Type B pancreatic cell (in vitro differentiated cells): ENCODE measurements around the gene TMEM219. TPM values are rescaled to one million over a fixed set of nuclear protein-coding genes. Genes with fewer than 3 reads are reported as not detected.
"Not testable (repeated sequence)": the region's sequence is repeated elsewhere in the genome, so short reads cannot be mapped to it uniquely, and the experiment has no call there.

Experiments
- DNase-seq: peaks from one replicate; pipeline ENCODE4 v3.0.0; 2021; ENCODE audit warnings: mixed read lengths; ENCODE audit not compliant: unreplicated experiment; ENCODE audit errors: extremely low spot score
- H3K27ac Mint-ChIP-seq: 2 replicates; pipeline ENCODE4 v1.8.0; 2021; ENCODE audit warnings: mild to moderate bottlenecking, mixed read lengths
- H3K27me3 Mint-ChIP-seq: 2 replicates; pipeline ENCODE4 v1.8.0; 2021; ENCODE audit warnings: mixed read lengths
- H3K36me3 Mint-ChIP-seq: 2 replicates; pipeline ENCODE4 v1.8.0; 2021; ENCODE audit warnings: mixed read lengths
- H3K4me1 Mint-ChIP-seq: one replicate; pipeline ENCODE4 v1.8.0; 2021; ENCODE audit warnings: mixed read lengths; ENCODE audit not compliant: unreplicated experiment
- H3K4me3 Mint-ChIP-seq: 2 replicates; pipeline ENCODE4 v1.8.0; 2021; ENCODE audit warnings: mild to moderate bottlenecking, mixed read lengths
- H3K9me3 Mint-ChIP-seq: 2 replicates; pipeline ENCODE4 v1.8.0; 2021; ENCODE audit warnings: mixed read lengths
- total RNA-seq: library from RNA; stranded (reverse); gene quantifications from 2 replicates; pipeline ENCODE4 v1.2.1, GENCODE V29; 2021; ENCODE audit warnings: low replicate concordance
- TF ChIP-seq, protein P1 (sequence below): fragments of 200-600 bp; sonication (generic); conservative IDR thresholded peaks from 2 replicates; pipeline ENCODE4 v1.5.0; 2021; ENCODE audit warnings: antibody characterized with exemption, mild to moderate bottlenecking

The TMEM219 gene
- total RNA-seq, 1 donor from 2014 or later: 72.4 TPM

DNA sequence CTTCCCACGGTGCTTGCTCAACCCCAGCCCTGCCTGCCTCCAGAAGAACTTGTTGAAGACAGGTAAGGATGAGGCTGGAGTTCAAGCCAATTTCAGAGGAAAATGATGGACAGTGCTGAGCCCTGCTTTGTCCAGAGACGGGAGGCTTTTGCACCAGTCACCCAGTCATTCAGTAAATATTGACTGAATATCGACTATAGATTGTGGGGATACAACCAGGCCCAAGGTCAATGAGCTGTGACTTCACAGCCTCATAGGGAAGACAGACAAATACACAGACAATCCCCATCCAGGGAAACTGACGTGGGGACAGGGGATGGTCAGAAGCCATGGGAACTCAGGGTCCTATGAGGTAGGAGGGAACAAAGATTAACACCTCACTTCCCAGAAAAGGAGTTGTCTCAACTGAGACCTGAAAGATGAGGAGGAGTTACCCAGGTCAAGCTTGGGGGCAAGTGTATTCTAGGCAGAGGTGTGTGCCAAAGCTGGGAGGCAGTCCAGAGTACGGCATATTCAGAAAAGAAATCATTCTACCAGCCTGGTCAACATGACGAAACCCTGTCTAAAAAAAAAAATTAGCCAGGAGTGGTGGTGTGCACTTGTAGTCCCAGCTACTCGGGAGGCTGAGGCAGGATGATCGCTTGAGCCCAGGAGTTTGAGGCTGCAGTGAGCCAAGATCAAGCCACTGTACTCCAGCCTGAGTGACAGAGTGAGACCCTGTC is 54.8 kb downstream of the TMEM219 start:
- Mint-ChIP-seq H3K27me3 (peaks cover 27% of the 10 kb centered on the region), H3K4me3 (no peak overlapping the region), H3K27ac (no peak overlapping the region), H3K9me3 (no peaks in the 10 kb centered on the region), H3K4me1 (peaks cover 9% of the 10 kb centered on the region), H3K36me3 (no peaks in the 10 kb centered on the region)
- no peak for DNase-seq
- TF ChIP-seq, protein P1, sequence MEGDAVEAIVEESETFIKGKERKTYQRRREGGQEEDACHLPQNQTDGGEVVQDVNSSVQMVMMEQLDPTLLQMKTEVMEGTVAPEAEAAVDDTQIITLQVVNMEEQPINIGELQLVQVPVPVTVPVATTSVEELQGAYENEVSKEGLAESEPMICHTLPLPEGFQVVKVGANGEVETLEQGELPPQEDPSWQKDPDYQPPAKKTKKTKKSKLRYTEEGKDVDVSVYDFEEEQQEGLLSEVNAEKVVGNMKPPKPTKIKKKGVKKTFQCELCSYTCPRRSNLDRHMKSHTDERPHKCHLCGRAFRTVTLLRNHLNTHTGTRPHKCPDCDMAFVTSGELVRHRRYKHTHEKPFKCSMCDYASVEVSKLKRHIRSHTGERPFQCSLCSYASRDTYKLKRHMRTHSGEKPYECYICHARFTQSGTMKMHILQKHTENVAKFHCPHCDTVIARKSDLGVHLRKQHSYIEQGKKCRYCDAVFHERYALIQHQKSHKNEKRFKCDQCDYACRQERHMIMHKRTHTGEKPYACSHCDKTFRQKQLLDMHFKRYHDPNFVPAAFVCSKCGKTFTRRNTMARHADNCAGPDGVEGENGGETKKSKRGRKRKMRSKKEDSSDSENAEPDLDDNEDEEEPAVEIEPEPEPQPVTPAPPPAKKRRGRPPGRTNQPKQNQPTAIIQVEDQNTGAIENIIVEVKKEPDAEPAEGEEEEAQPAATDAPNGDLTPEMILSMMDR: no peak

DNA sequence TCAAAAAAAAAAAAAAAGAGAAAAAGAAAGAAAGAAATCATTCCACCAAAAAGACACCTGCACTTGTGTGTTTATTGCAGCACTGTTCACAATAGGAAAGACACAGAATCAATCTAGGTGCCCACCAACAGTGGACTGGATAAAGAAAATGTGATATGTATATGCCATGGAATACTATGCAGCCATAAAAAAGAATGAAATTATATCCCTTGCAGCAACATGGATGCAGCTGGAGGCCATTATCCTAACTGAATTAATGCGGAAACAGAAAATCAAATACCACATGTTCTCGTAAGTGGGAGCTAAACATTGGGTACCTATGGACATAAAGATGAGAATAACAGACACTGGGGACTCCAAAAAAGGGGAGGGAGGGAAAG is 55.4 kb downstream of the TMEM219 start:
- TF ChIP-seq, protein P1: no peak
- Mint-ChIP-seq H3K27ac (no peak overlapping the region), H3K4me1 (peaks cover 5% of the 10 kb centered on the region), H3K4me3 (no peak overlapping the region), H3K27me3 (peaks cover 21% of the 10 kb centered on the region), H3K9me3 (no peaks in the 10 kb centered on the region), H3K36me3 (no peaks in the 10 kb centered on the region)
- no peak for DNase-seq

DNA sequence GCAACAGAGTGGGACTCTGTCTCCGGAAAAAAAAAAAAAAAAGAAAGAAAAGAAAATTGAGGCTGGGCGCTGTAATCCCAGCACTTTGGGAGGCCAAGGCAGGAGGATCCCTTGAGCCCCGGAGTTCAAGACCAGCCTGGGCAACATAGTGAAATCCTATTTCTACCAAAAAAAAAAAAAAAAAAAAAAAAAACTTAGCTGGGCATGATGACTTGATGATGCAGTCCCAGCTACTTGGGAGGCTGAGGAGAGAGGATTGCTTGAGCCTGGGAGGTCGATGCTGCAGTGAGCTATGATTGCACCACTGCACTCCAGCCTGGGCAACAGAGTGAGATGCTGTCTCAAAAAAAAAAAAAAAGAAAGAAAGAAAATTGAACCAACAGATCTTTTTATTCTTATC is 56.1 kb downstream of the TMEM219 start:
- not testable (repeated sequence) for H3K27ac Mint-ChIP-seq, H3K9me3 Mint-ChIP-seq, H3K36me3 Mint-ChIP-seq, DNase-seq, H3K4me3 Mint-ChIP-seq, H3K4me1 Mint-ChIP-seq
- H3K27me3 Mint-ChIP-seq: peaks cover 20% of the 10 kb centered on the region

DNA sequence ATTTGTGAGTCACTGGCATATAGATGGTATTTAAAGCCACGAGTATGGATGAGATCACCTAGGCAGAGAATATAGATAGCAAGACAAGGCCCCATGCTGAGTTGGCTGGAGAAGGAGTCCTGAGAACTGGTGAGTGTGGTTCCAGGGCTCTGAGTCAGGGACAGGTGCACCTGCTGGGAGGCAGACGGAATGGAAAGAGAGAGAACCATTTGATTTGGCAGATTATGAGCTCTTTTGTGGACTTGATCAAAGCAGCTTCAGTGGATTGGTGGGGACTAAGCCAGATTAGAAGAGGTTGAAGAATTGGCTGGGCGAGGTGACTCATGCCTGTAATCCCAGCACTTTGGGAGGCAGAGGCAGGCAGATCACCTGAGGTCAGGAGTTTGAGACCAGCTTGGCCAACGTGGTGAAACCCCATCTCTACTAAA is 56.9 kb downstream of the TMEM219 start:
- Mint-ChIP-seq H3K4me1 (peaks cover 5% of the 10 kb centered on the region), H3K36me3 (no peaks in the 10 kb centered on the region), H3K4me3 (peak overlapping the region; percentile 48), H3K27ac (no peak overlapping the region), H3K27me3 (peaks cover 20% of the 10 kb centered on the region), H3K9me3 (no peaks in the 10 kb centered on the region)
- no peak for DNase-seq
- TF ChIP-seq, protein P1: no peak

Other genes starting within 250 kb of the TMEM219 start
- 2.1 and 3.3 TPM in 2 replicates for gene C16orf54, start 216.1 kb upstream of the TMEM219 start, total RNA-seq
- gene ZG16, start 183.8 kb upstream of the TMEM219 start, total RNA-seq: 0.85 and 1.5 TPM in 2 replicates
- 54.8 and 112 TPM in 2 replicates for gene KIF22, start 171.3 kb upstream of the TMEM219 start, total RNA-seq
- gene MAZ, start 155.6 kb upstream of the TMEM219 start, total RNA-seq: 207 and 294 TPM in 2 replicates
- 1.4 and 15.1 TPM in 2 replicates for gene PRRT2, start 149.9 kb upstream of the TMEM219 start, total RNA-seq
- gene PAGR1, start 145.9 kb upstream of the TMEM219 start, total RNA-seq: 25.5 and 33.5 TPM in 2 replicates
- 27.4 and 46.3 TPM in 2 replicates for gene MVP, start 141.6 kb upstream of the TMEM219 start, total RNA-seq
- 58.0 and 73.3 TPM in 2 replicates for gene CDIPT, start 98.9 kb upstream of the TMEM219 start, total RNA-seq
- 19.3 and 19.4 TPM in 2 replicates for gene SEZ6L2, start 62.5 kb upstream of the TMEM219 start, total RNA-seq
- gene ASPHD1, start 61.6 kb upstream of the TMEM219 start, total RNA-seq: 7.8 TPM in 2 replicates
- gene KCTD13, start 35.9 kb upstream of the TMEM219 start, total RNA-seq: 17.9 and 20.6 TPM in 2 replicates
- gene TAOK2, start 11.8 kb downstream of the TMEM219 start, total RNA-seq: 42.6 and 52.4 TPM in 2 replicates
- gene HIRIP3, start 33.5 kb downstream of the TMEM219 start, total RNA-seq: 13.7 and 20.9 TPM in 2 replicates
- 52.8 and 78.7 TPM in 2 replicates for gene INO80E, start 34.2 kb downstream of the TMEM219 start, total RNA-seq
- gene DOC2A, start 48.9 kb downstream of the TMEM219 start, total RNA-seq: 6.9 and 9.7 TPM in 2 replicates
- gene C16orf92, start 61.1 kb downstream of the TMEM219 start, total RNA-seq: not detected in 2 replicates
- gene TLCD3B, start 69.2 kb downstream of the TMEM219 start, total RNA-seq: 0.31 and 2.1 TPM in 2 replicates
- gene ALDOA, start 103.7 kb downstream of the TMEM219 start, total RNA-seq: 620 and 1,017 TPM in 2 replicates
- 128 and 155 TPM in 2 replicates for gene PPP4C, start 113.9 kb downstream of the TMEM219 start, total RNA-seq
- 1.6 TPM in 2 replicates for gene TBX6, start 129.8 kb downstream of the TMEM219 start, total RNA-seq
- 37.9 and 61.9 TPM in 2 replicates for gene YPEL3, start 134.1 kb downstream of the TMEM219 start, total RNA-seq
- 19.7 and 23.2 TPM in 2 replicates for gene GDPD3, start 151.5 kb downstream of the TMEM219 start, total RNA-seq
- gene MAPK3, start 161.1 kb downstream of the TMEM219 start, total RNA-seq: 79.6 and 88.0 TPM in 2 replicates
- gene CORO1A, start 221.5 kb downstream of the TMEM219 start, total RNA-seq: 10.8 and 21.3 TPM in 2 replicates
- gene BOLA2B, start 231.6 kb downstream of the TMEM219 start, total RNA-seq: 82.9 and 148 TPM in 2 replicates
- 27.6 and 28.0 TPM in 2 replicates for gene SLX1A, start 231.8 kb downstream of the TMEM219 start, total RNA-seq
- 27.7 and 33.0 TPM in 2 replicates for gene SULT1A3, start 237.2 kb downstream of the TMEM219 start, total RNA-seq